GOT3 (cell line): ENCODE data around the gene KCTD15.
A peak's percentile ranks its signal among the peaks of the same experiment; 100 is the strongest.

Experiments used
- DNase-seq: peaks from one replicate; lab custom pipeline; 2025; ENCODE audit warnings: mixed read lengths; lab: John Stamatoyannopoulos, UW

Gene KCTD15

DNA sequence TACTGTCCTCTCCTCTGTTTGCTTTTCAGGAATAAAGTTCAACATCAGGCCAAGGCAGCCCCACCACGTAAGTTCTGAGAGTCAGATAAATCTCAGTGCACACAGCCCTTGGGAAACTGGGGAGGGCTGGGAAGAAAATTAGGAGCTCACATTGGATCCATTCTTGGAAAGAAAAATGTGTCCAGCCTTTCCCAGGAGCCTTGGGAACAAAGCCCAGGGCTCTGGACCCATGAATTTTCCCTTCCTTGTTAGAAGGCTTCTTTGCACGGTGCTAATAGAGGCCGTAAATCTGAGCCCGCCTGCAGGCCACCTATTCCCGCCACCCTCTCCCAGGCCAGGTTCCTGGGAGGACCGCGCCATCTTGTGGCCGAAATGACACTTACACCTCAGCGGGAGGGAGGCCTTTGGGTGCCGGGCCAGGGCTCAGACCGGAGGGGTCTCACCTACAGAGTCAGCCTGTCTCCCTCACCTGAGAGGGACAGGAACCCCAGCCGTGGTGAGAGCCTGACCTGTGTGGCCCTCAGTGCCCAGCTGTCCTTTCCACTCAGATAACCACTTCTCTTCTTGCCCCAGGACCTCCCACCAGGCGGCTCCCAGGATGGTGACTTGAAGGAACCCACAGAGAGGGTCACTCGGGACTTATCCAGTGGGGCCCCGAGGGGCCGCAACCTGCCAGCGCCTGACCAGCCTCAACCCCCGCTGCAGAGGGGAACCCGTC is 25.1 kb upstream of the KCTD15 start:
- no peak for DNase-seq

DNA sequence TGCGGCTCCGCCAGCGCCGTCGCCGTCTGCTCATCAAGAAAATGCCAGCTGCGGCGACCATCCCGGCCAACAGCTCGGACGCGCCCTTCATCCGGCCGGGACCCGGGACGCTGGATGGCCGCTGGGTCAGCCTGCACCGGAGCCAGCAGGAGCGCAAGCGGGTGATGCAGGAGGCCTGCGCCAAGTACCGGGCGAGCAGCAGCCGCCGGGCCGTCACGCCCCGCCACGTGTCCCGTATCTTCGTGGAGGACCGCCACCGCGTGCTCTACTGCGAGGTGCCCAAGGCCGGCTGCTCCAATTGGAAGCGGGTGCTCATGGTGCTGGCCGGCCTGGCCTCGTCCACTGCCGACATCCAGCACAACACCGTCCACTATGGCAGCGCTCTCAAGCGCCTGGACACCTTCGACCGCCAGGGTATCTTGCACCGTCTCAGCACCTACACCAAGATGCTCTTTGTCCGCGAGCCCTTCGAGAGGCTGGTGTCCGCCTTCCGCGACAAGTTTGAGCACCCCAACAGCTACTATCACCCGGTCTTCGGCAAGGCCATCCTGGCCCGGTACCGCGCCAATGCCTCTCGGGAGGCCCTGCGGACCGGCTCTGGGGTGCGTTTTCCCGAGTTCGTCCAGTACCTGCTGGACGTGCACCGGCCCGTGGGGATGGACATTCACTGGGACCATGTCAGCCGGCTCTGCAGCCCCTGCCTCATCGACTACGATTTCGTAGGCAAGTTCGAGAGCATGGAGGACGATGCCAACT is 24.4 kb upstream of the KCTD15 start:
- no peak for DNase-seq

DNA sequence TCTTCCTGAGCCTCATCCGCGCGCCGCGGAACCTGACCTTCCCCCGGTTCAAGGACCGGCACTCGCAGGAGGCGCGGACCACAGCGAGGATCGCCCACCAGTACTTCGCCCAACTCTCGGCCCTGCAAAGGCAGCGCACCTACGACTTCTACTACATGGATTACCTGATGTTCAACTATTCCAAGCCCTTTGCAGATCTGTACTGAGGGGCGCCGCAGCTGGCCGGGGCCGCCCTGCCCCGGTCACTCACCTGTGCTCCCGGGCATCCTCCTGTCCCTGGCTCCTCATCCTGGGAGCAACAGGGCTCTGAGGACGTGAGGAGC is 23.9 kb upstream of the KCTD15 start:
- no peak for DNase-seq

DNA sequence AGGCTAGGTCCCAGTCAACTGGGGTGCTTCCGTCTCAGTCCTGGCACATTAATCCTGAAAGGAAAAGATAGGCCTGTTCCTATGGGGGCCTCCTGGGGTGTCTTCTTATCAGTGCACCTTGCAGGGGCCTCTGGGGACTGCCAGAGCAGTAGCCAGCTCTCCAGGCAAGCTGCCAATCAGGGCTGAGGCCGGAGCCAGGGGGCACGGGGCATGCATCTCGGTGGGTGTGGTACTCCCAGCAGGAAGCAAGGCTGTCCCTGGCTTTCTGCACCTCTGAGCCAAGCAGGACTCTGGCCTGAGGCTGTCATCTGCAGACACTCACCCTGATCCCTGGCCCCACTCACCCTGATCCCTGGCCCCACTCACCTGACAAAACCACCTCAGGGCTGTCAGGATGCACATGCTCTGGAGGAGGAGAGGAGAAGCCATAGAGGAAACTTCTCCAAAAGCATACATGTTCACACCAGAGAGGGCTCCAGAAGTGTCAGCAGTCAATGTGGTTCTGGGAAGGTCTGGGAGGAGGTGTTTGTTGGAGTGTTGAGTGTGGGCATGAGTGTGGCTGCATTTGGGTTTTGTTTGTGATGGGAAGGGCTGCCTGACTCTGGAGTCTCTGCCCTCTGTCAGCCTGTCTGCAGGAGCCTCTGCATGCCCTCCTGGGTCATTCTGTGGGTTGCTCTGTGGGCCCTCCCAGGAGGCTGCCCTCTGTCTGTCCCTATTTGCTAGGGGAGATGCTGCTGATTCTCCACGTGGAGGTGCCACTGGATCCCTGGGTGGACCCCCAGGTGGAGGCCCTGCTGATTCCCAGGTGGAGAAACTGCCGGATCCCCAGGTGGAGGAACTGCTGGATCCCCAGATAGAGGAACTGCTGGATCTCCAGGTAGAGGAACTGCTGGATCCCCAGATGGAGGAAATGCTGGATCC is 22.7 kb upstream of the KCTD15 start:
- DNase-seq: no peak

DNA sequence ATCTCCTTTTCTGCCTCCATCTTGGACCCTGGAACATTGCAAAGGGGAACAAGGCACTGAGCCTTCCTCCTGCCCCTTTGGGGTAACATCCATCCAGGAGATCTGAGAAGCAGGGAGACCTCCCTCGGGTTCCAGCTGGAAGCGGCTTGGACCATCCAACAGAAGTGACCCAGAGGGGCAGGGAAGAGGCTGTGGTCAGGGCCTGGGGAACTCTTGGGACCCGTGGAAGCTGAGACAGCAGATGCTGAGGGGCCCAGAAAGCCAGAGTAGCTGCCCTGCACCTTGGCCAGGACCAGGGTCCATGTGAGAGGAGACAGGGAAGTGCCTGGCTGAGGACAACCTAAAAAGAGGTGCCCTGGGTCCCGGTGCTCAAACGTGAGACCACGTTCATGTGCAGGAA is 21.9 kb upstream of the KCTD15 start:
- no peak for DNase-seq

DNA sequence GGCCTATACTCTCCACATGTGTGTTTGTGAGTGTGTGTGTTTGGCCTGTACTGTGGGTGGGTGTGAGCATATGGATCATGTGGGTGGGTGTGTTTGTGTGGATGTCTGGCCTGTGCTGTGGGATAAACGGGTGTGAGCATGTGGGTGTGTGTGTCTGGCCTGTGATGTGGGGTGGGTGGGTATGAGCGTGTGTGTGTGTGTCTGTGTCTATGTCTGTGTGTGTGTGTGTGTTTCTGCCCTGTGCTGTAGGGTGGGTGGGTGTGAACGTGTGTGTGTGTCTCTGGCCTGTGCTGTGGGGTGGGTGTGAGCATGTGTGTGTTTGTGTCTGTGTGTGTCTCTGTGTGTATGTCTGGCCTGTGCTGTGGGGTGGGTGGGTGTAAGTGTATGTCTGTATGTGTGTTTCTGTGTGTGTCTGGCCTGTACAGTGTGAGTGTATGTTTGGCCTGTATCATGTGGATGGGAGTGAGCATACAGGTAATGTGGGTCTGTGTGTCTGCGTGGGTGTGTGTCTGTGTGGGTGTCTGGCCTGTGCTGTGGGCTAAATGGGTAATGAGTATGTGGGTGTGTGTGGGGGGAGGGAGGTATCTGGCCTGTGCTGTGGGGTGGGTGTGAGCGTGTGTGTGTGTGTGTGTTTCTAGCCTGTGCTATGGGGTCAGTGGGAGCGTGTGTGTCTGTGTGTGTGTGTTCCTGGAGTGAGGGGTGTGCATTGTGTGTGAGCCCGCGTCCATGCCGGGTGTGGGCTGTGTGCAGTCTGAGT is 20.8 kb upstream of the KCTD15 start:
- no peak for DNase-seq

DNA sequence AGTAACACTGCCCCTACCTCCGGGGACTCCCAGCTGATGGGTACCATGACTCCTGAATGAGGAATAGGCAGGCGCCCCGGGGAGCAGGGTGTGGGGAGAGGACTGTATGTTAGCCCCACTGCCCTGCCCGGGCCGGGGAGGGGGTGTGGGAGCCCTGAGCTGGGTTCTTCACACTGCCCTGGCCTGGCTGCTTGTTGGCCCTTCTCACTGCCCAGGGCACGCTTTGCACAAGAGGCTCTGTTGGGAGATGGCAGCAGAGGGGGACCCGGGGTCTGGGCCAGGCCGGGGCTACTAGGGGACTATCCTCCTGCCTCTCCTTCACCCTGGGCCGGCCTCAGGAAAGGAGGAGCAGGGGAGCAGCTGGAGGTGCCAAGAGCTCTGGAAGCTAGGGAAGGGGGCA is 19.3 kb upstream of the KCTD15 start:
- no peak for DNase-seq

DNA sequence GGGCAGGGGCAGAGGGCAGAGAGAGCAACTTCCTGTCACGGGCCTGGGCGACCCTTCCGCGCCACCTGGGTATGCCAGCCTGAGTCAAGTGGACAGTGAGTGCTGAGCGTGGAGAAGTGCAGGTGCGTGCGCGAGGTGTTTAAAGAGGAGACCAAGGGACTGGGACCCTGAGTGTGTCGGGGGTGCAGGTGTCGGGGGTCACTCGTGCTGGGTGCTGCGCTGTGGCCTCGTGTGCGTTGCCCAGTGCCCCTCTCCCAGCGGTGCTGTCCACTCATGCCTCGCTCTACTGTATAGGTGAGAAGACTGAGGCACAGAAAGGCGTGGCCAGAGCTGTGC is 18.9 kb upstream of the KCTD15 start:
- no peak for DNase-seq

DNA sequence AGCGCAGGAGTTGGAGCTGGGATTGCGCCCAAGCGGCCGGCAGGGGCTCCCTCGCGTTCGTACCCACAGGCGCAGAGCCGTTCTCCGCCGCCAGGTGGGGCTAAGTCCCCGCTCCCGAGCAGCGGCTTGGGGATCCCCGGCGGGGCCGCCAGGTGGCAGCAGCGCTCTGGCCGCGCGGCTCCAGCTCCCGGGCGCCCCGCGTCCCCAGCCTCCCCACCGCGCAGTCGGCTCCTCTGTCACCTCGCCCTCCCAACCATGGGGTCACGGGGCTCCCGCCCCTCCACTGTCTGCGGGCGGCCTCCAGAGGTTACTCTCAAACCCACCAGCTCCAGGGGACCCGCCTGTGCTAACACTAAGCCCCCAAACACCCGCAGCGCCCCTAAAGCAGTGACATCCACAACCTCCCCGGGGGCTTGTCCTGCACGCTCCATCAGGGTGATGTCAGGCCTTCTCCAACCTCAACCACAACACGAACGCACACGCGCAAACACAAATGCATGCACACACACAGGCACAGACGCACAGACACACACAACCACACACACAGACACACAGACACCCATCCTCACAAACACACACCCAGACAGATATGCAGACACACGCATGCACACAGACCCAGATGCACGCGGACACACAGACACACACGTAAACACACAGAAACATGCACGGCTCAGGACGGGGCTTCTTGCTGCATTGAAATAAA is 18.4 kb upstream of the KCTD15 start:
- peak; percentile 57 for DNase-seq

DNA sequence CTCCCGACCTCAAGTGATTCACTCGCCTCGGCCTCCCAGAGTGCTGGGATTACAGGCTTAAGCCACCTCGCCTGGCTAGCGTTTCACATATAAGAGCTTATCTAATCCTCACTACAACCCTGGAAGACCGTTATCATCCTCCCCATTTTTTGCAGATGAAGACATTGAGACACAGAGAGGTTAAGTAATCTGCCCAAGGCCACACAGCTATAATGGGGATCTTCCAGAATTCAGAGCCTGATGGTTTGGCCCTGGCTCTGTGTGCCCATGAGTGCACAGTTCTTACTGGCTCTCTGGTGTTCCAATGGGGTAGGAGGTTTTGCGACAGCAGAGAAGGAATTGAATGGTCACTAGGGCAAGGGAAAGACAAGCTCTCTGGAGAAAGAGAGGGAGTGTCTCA is 16.8 kb upstream of the KCTD15 start:
- DNase-seq: no peak

DNA sequence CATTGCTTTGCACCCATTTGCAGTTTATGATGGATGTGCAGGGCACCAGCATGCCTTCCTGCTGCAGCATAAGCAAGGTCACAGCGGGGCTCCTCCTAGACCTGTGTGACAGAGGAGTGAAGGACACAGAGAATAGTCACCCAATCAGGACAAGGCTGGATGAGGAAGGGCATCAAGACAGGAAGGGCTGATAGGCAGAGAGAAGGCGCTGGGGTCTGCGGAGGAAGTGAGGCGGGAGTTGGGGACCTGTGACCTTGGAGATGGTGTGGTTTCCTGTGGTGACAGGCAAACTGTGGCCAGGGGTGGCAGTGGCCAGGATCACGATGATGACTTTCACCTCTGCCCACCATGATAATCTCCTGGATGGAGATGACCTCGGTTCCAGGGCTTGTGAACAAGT is 16.4 kb upstream of the KCTD15 start:
- DNase-seq: no peak

DNA sequence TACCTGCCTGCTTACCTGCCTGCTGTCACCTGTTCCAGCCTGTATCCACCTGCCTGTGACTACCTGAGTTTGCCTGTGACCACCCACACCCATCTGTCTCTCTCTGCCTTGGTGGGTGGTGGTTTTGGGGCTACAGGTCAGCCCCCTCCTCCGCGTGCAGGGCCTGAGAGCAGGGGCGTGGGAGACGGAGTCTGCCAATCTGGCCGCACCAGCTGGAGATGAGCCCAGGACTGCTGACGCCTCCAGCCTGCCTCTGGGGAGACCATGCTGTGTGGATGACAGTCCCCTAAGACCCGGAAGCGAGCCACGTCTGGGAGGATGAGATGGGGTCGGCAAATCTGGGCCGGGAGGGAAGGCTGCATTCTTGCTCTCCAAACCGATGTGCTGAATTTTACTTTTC is 15.9 kb upstream of the KCTD15 start:
- no peak for DNase-seq

DNA sequence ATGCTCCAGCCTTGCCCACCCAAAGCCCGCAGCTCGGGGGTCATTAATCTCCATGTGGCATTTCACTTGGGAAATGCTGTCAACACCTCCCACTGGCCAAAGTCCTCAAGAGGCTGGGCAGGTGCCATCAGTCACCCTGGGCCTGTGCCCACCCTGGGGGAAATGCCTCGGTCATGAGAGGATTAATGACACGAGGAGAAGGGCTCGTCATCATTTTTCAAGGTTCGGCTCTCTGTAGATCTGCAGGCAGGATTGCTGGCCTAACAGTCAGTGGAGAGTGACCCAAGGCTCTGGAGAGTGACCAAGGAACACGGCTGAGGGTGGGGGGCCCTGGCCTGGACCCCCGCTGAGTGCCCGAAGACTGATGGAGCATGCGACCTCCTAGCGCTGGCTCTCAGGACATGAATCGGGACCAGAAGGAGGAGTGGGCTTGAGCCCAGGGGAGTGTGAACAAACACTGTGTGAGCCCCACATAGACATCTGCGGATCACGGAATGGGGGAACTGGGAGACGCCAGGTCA is 15.2 kb upstream of the KCTD15 start:
- DNase-seq: no peak

DNA sequence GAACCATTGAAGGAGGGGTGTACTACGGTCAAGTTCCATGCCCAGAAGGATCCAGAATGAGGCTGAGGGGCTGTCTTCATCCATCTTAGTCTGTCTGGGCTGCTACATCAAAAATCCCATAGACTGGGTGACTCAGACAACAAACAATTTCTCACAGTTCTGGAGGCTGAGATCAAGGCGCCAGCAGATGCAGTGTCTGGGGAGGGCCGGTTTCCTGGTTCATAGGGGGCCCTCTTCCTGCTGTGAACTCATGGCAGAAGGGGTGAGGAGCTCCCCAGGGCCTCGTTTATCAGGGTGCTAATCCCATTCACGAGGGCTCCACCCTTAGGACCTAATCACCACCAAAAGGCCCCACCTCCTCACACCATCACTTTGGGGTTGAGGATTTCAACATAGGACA is 14.7 kb upstream of the KCTD15 start:
- no peak for DNase-seq

DNA sequence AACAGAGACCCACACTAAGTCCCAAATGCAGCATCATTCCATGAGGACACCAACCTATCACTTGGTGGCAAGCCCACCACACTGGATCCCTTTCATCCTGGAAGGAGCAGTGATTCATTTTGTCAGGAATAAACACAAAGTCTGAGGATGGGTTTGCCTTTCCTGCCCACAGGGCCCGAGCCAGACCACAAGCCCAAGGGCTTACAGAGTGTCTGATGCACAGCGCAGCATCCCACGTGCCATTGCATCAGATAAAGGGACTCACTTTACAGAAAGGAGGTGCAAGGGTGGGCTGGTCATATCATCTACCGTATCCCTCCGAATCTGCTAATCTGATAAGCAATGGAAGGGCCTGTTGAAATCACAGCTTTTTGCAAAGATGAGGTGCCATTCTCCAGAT is 12.2 kb upstream of the KCTD15 start:
- DNase-seq: no peak

DNA sequence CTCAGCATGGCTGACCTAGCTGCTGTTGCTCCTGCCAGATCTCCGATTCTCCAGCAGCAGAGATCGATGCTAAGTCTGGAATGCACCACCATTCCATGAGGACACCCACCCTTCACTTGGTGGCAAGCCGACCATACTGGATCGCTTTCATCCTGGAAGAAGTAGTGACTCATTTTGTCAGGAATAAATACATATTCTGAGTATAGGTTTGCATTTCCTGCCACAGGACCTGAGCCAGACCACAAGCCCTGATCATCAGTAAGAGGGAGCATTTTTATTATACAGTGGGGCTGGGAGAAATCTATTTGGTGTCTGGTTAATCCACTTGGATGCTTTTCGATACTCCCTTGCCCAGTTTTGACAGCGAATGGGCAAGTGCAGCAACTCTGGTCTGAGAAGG is 10.9 kb upstream of the KCTD15 start:
- no peak for DNase-seq

DNA sequence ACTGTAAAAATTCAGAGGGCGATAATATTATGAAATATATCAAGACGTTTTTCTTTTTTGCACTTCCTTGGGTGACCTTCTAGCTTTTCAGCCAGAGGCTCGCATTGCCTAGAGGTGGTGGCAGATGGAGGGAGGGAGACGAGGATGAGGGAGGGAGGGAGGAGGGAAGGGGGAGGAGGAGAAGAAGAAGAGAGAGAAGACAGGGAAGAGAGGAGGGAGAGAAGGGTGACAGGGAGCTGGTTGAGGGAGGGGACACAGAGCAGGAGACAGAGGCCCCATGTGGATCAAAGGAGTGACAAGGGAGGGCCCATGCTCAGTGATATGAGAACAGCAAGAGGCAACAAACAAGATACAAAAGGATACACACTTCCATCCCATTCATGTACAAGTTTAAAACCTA is 8.0 kb upstream of the KCTD15 start:
- no peak for DNase-seq

DNA sequence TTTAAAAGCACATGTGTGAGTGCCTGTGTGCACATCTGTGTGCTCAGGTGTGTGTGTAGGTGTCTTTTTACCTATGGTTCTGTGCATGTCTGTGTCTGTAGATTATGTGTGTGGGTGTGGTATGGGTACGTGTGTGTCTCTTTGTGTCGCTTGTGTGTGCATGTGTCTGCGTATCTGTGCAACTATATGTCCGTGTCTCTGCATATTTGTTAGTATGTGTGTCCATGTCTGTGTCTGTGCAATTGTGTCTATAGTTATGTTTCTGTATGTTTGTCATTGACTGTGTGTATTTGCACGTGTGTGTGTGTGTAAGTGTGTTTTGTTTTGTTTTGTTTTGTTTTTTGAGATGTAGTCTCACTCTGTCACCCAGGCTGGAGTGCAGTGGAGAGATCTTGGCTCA is 7.3 kb upstream of the KCTD15 start:
- DNase-seq: no peak

DNA sequence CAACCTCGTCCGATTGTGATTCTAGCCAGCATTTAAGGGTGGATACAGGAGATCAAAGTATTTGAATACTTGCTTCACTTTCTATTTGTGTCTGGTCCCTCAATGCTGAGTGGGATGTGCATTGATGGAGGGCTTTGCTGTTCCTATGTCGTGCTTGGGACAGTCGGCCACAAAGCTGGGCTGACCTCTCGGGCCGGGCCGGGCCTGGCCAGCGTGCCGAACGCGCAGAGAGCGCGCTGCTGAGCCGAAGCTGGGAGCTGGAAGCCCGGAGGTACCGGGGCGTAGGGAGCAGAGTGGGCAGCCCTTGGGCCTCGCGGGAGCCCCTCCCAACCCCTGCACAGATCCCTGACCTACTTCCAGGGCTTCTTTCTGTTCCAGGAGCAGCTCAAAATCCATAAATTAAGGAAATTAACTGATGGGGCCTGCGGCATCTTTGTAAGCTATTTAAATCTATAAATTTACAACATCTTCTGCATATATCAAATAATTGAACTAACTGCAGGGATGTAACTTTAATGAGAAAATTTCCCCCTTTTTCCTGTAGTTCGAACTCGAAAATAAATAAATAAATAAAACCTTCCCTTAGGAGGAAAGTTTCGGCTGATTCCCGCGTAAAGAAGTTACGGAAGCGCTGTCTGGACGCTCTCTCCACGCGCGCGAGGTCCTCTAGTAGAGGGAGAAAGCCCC is 1.8 kb upstream of the KCTD15 start:
- DNase-seq: no peak

DNA sequence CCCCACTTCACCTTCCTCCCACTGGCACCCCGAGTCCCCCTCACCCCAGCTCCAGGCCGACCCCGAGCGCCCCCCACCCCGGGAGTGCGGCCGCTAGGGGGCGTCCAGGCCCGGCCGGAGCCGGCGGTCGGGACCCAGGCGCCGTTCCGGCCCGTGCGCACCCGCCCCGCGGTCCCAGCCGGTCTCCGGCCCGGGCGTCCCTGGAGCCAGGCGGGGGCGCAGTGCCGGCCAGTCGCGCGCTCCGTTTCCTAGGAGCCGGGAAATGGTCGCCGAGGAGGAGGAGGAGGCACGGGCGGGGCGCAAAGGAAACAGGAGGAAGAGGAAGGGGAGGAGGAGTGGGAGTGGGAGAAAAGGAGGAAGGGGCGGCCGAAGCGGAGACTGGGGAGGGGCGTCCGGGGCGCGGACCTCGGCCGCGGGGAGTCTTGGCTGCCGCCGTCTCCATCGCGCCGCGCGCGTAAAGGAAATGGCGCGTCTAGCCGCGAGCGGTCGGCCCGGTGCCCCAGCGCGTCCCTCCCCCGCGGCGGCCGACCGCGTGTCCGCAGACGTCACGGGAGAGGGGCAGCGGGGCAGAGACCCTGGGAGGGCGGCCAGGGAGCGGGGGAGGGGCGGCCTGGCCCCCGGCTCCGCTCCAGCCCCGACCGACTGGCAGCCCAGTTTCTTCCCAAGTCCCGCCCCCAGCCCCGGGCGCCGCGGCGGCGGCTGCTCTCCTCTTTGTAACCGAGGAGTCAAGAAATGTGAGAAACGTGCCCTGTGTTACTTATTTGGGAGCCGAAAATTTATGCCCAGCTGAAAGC is 1.1 kb upstream of the KCTD15 start:
- no peak for DNase-seq
